SU-DHL-6 (cell line): ENCODE data around the gene DOK4.

ENCODE experiments used
- H2AFZ ChIP-seq: fragments of 200-600 bp; sonication (generic); 2 replicates; pipeline ENCODE4 v1.6.1; 2014; ENCODE audit warnings: low read depth, mild to moderate bottlenecking, moderate library complexity, mixed read lengths, antibody characterized with exemption, low read length; ENCODE audit not compliant: severe bottlenecking
- H3F3A ChIP-seq: fragments of 200-600 bp; shearing (Covaris generic); 2 replicates; pipeline ENCODE4 v1.6.0; 2016; ENCODE audit warnings: antibody characterized with exemption, mild to moderate bottlenecking; ENCODE audit not compliant: insufficient read depth
- H3K27ac ChIP-seq: fragments of 200-600 bp; sonication (generic); 2 replicates; pipeline ENCODE4 v1.5.1; 2016; ENCODE audit warnings: low read depth, mild to moderate bottlenecking, low read length, moderate library complexity, mixed read lengths
- H3K27me3 ChIP-seq: fragments of 200-600 bp; sonication (generic), shearing (Covaris generic); 2 replicates; pipeline ENCODE4 v1.6.0; 2014; ENCODE audit warnings: mild to moderate bottlenecking, low read length
- H3K36me3 ChIP-seq: fragments of 200-600 bp; sonication (generic); 2 replicates; pipeline ENCODE4 v1.6.1; 2014; ENCODE audit warnings: mild to moderate bottlenecking, low read length, mixed read lengths
- H3K4me2 ChIP-seq: fragments of 300-600, 200-600 bp; shearing (Covaris generic), sonication (generic); 2 replicates; pipeline ENCODE4 v1.6.0; 2014; ENCODE audit warnings: low read length, low read depth, mild to moderate bottlenecking; ENCODE audit not compliant: poor library complexity, severe bottlenecking
- H3K4me3 ChIP-seq: fragments of 200-600 bp; sonication (generic); 2 replicates; pipeline ENCODE4 v1.5.1; 2014; ENCODE audit warnings: antibody characterized with exemption, low read length, mild to moderate bottlenecking, mixed read lengths; ENCODE audit not compliant: insufficient read depth, poor library complexity, severe bottlenecking
- H3K79me2 ChIP-seq: fragments of 200-600 bp; sonication (generic); 2 replicates; pipeline ENCODE4 v1.6.1; 2014; ENCODE audit warnings: mild to moderate bottlenecking, low read length, moderate library complexity; ENCODE audit not compliant: insufficient read depth
- H3K9ac ChIP-seq: fragments of 200-600 bp; sonication (generic); 2 replicates; pipeline ENCODE4 v1.7.0; 2014; ENCODE audit warnings: mild to moderate bottlenecking, low read length
- H3K9me2 ChIP-seq: fragments of 200-600 bp; sonication (generic); replicated peaks from 2 replicates; pipeline ENCODE4 v1.6.1; 2014; ENCODE audit warnings: low read length; ENCODE audit not compliant: insufficient read depth
- H3K9me3 ChIP-seq: fragments of 200-600 bp; sonication (generic); 2 replicates; pipeline ENCODE4 v1.6.1; 2014; ENCODE audit warnings: low read length, mixed read lengths; ENCODE audit not compliant: insufficient read depth
- H4K20me1 ChIP-seq: fragments of 200-600 bp; sonication (generic); 2 replicates; pipeline ENCODE4 v1.6.1; 2014; ENCODE audit warnings: low read depth, mild to moderate bottlenecking, antibody characterized with exemption, low read length, moderate library complexity, mixed read lengths
- CTCF ChIP-seq: fragments of 200-600 bp; sonication (generic); IDR thresholded peaks from one replicate; pipeline ENCODE4 v1.5.1; 2017; ENCODE audit warnings: antibody characterized with exemption, mild to moderate bottlenecking, low read length, moderate library complexity; ENCODE audit not compliant: insufficient read depth, poor library complexity, severe bottlenecking
- EZH2phosphoT487 ChIP-seq: fragments of 200-600 bp; sonication (generic), shearing (Covaris generic); conservative IDR thresholded peaks from 2 replicates; pipeline ENCODE4 v1.6.1; 2018; ENCODE audit warnings: mild to moderate bottlenecking, antibody characterized with exemption, low read length, moderate library complexity, mixed read lengths

DOK4 gene

GRCh38 chr16:57513371-57514102 is 27.2 kb upstream of the DOK4 start:
- H2AFZ ChIP-seq: no peak overlapping the region
- no peaks in the 10 kb centered on the region for H3K27me3 ChIP-seq
- TF ChIP-seq EZH2phosphoT487: no peak
- no peak for TF ChIP-seq CTCF
- H3F3A ChIP-seq: no peaks in the 10 kb centered on the region
- no peaks in the 10 kb centered on the region for H3K79me2 ChIP-seq
- no peak overlapping the region for H3K27ac ChIP-seq
- H3K36me3 ChIP-seq: no peaks in the 10 kb centered on the region
- no peak overlapping the region for H3K9ac ChIP-seq
- H3K9me2 ChIP-seq: no peaks in the 10 kb centered on the region
- no peaks in the 10 kb centered on the region for H3K9me3 ChIP-seq
- H3K4me2 ChIP-seq: no peak overlapping the region
- H3K4me3 ChIP-seq: no peak overlapping the region
- H4K20me1 ChIP-seq: no peaks in the 10 kb centered on the region

- Histone ChIP-seq H3K36me3 (no peaks in the 10 kb centered on the region), H3K79me2 (no peaks in the 10 kb centered on the region), H2AFZ (no peak overlapping the region), H3K27ac (no peak overlapping the region), H3K9me2 (no peaks in the 10 kb centered on the region), H3K4me3 (no peak overlapping the region), H4K20me1 (no peaks in the 10 kb centered on the region), H3K9ac (no peak overlapping the region), H3F3A (no peaks in the 10 kb centered on the region), H3K9me3 (no peaks in the 10 kb centered on the region), H3K27me3 (no peaks in the 10 kb centered on the region), H3K4me2 (no peak overlapping the region)
- TF ChIP-seq CTCF: no peak
Measured at GRCh38 chr16:57512296-57513001, 26.2 kb upstream of the DOK4 start.

GRCh38 chr16:57510016-57510871 is 24.0 kb upstream of the DOK4 start:
- H3F3A ChIP-seq: no peaks in the 10 kb centered on the region
- H4K20me1 ChIP-seq: no peaks in the 10 kb centered on the region
- no peak overlapping the region for H3K9ac ChIP-seq
- H3K79me2 ChIP-seq: no peaks in the 10 kb centered on the region
- no peak for TF ChIP-seq EZH2phosphoT487
- no peak for TF ChIP-seq CTCF
- no peak overlapping the region for H2AFZ ChIP-seq
- no peaks in the 10 kb centered on the region for H3K36me3 ChIP-seq
- H3K27me3 ChIP-seq: no peaks in the 10 kb centered on the region
- no peak overlapping the region for H3K4me3 ChIP-seq
- no peaks in the 10 kb centered on the region for H3K9me2 ChIP-seq
- no peaks in the 10 kb centered on the region for H3K9me3 ChIP-seq
- H3K4me2 ChIP-seq: no peak overlapping the region
- no peak overlapping the region for H3K27ac ChIP-seq
